Activated CD4-positive, alpha-beta T cell treated with anti-CD3 and anti-CD28 coated beads for 36 hours (primary cell): Measurements from ENCODE around the gene MTA3. TPM values are rescaled to one million over a fixed set of nuclear protein-coding genes. Genes with fewer than 3 reads are reported as not detected.
A peak's percentile ranks its signal among the peaks of the same experiment; 100 is the strongest.
"Not testable (repeated sequence)": the region's sequence is repeated elsewhere in the genome, so short reads cannot be mapped to it uniquely, and the experiment has no call there.

Experiments
- ATAC-seq: fragments of 200-7000 bp; cut with Tn5 transposase; one replicate; pipeline ENCODE4 v1.10.0; 2021; ENCODE audit warnings: mild to moderate bottlenecking, moderate library complexity
- CTCF ChIA-PET: fragments of 350-600 bp; sonication (Branson Sonifier 250); formaldehyde crosslinking; loops from one replicate; lab custom pipeline; 2021; ENCODE audit warnings: antibody characterized with exemption; lab: Charles Lee
- POLR2A ChIA-PET: fragments of 350-600 bp; sonication (Branson Sonifier 250); formaldehyde crosslinking; loops from one replicate; lab custom pipeline; 2021; ENCODE audit warnings: antibody characterized with exemption, inconsistent platforms; lab: Charles Lee
- DNase-seq: peaks from one replicate; pipeline ENCODE4 v3.0.0-alpha.2; 2020
- H3K27ac Mint-ChIP-seq: one replicate; pipeline ENCODE4 v1.8.0; 2021; ENCODE audit warnings: mixed read lengths
- H3K27me3 Mint-ChIP-seq: one replicate; pipeline ENCODE4 v1.8.0; 2021; ENCODE audit warnings: mixed read lengths
- H3K36me3 Mint-ChIP-seq: one replicate; pipeline ENCODE4 v1.8.0; 2021; ENCODE audit warnings: low read depth, mixed read lengths
- H3K4me1 Mint-ChIP-seq: one replicate; pipeline ENCODE4 v1.8.0; 2021; ENCODE audit warnings: mixed read lengths
- H3K4me3 Mint-ChIP-seq: one replicate; pipeline ENCODE4 v1.8.0; 2021; ENCODE audit warnings: mild to moderate bottlenecking, moderate library complexity, mixed read lengths
- H3K9me3 Mint-ChIP-seq: one replicate; pipeline ENCODE4 v1.8.0; 2021; ENCODE audit warnings: low read depth, mixed read lengths
- intact Hi-C, 2 experiments: fragments of 100-400 bp; cut with DNase I in 1 of 2; cut with micrococcal nuclease in 1 of 2; formaldehyde crosslinking; loops; one replicate each; pipeline versions ENCODE4 v1.14.2 to v1.15.1; 2022 to 2024; cut with DNase I, micrococcal nuclease
- total RNA-seq, 2 experiments: library from RNA; stranded (reverse); gene quantifications; one replicate each; pipeline ENCODE4 v1.2.3, GENCODE V29; 2021

The MTA3 gene
- total RNA-seq, 2 experiments from 2014 or later, result 45.0 to 58.6 TPM

GRCh38 chr2:42567364-42567763 lies 1.1 kb upstream of the MTA3 start:
- ATAC-seq (no peak), DNase-seq (no peak)
- peaks cover 15% of the 10 kb centered on the region for H3K36me3 Mint-ChIP-seq
- peaks cover 29% of the 10 kb centered on the region for H3K4me1 Mint-ChIP-seq
- peak overlapping the region; percentile 61 for H3K4me3 Mint-ChIP-seq
- intact Hi-C loops, result loop anchor here in 1 of 2 experiments (5.0 kb wide), 2 partner anchors 45 to 95 kb away; no protein-coding TSS in a partner anchor
- peak overlapping the region; percentile 32 for H3K27ac Mint-ChIP-seq
- no peaks in the 10 kb centered on the region for H3K27me3 Mint-ChIP-seq
- POLR2A ChIA-PET, result no interaction called here
- CTCF ChIA-PET, result interaction anchor here (1.0 to 2.2 kb wide), 2 partner anchors 8 to 96 kb away, joined by 3 to 12 read pairs; no protein-coding TSS in a partner anchor
- no peaks in the 10 kb centered on the region for H3K9me3 Mint-ChIP-seq

GRCh38 chr2:42567806-42568400 lies 529 bp upstream of the MTA3 start:
- intact Hi-C loops, result loop anchor here (1.0 to 5.0 kb wide), 6 partner anchors 46 to 242 kb away; no protein-coding TSS in a partner anchor
- peaks cover 30% of the 10 kb centered on the region for H3K4me1 Mint-ChIP-seq
- no peaks in the 10 kb centered on the region for H3K9me3 Mint-ChIP-seq
- ChIA-PET POLR2A (no interaction called here), CTCF (interaction anchor here (2.2 kb wide), 1 partner anchor 95 kb away, joined by 12 read pairs; no protein-coding TSS in a partner anchor)
- H3K27ac Mint-ChIP-seq, result peak overlapping the region; percentile 73
- ATAC-seq (peak; percentile 31), DNase-seq (peak; percentile 42)
- H3K36me3 Mint-ChIP-seq, result peaks cover 17% of the 10 kb centered on the region
- no peaks in the 10 kb centered on the region for H3K27me3 Mint-ChIP-seq
- peak overlapping the region; percentile 61 for H3K4me3 Mint-ChIP-seq

DNA sequence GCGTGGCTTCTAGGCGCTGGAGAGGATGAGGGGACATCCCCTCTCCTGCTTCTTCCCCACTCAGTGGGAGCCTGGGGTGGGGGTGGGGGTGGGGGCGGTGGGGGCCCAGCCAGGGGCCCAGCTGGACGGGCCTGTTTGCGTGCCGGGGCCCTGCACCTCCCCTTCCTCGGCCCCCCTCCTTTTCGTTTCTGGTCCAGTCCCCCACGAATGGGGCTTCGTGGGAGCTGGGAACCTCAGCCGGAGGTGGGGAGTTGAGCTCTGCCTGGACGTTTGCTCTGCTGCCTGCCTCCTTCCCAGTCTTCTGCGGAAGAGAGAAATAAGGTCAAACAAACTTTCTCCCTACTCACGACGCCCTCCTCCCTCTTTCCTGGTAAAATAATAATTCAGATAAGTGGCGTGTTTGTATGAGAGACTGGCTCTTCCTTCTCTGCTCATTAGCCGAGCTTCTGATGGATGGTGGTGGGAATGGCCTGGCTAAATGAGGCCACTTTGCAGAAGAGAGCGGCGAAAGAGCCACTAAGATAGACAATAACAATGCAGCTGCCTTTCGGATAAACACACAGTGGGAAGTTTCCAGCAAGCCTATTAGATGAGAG lies 782 bp downstream of the MTA3 start:
- H3K36me3 Mint-ChIP-seq, result peaks cover 20% of the 10 kb centered on the region
- H3K4me3 Mint-ChIP-seq, result peak overlapping the region; percentile 86
- DNase-seq, result peak; percentile 38
- H3K27ac Mint-ChIP-seq, result peak overlapping the region; percentile 91
- peak; percentile 28 for ATAC-seq
- H3K27me3 Mint-ChIP-seq, result no peaks in the 10 kb centered on the region
- H3K9me3 Mint-ChIP-seq, result no peaks in the 10 kb centered on the region
- CTCF ChIA-PET, result interaction anchor here (0.8 kb wide), 1 partner anchor 10 kb away, joined by 3 read pairs; no protein-coding TSS in a partner anchor
- H3K4me1 Mint-ChIP-seq, result peaks cover 32% of the 10 kb centered on the region
- intact Hi-C loops, result loop anchor here (2.0 to 5.0 kb wide), 4 partner anchors 47 to 206 kb away; no protein-coding TSS in a partner anchor
- POLR2A ChIA-PET, result no interaction called here

- intact Hi-C loops, result loop anchor here (2.0 to 5.0 kb wide), 4 partner anchors 48 to 207 kb away; no protein-coding TSS in a partner anchor
- ATAC-seq (no peak), DNase-seq (no peak)
- Mint-ChIP-seq H3K4me1 (peaks cover 38% of the 10 kb centered on the region), H3K36me3 (peaks cover 20% of the 10 kb centered on the region), H3K4me3 (peak overlapping the region; percentile 86), H3K27ac (peak overlapping the region; percentile 91), H3K27me3 (no peaks in the 10 kb centered on the region), H3K9me3 (no peaks in the 10 kb centered on the region)
- ChIA-PET CTCF (interaction anchor here (0.8 kb wide), 1 partner anchor 9 kb away, joined by 3 read pairs; no protein-coding TSS in a partner anchor), POLR2A (no interaction called here)
Measured at GRCh38 chr2:42569883-42570282, 1.5 kb downstream of the MTA3 start.

DNA sequence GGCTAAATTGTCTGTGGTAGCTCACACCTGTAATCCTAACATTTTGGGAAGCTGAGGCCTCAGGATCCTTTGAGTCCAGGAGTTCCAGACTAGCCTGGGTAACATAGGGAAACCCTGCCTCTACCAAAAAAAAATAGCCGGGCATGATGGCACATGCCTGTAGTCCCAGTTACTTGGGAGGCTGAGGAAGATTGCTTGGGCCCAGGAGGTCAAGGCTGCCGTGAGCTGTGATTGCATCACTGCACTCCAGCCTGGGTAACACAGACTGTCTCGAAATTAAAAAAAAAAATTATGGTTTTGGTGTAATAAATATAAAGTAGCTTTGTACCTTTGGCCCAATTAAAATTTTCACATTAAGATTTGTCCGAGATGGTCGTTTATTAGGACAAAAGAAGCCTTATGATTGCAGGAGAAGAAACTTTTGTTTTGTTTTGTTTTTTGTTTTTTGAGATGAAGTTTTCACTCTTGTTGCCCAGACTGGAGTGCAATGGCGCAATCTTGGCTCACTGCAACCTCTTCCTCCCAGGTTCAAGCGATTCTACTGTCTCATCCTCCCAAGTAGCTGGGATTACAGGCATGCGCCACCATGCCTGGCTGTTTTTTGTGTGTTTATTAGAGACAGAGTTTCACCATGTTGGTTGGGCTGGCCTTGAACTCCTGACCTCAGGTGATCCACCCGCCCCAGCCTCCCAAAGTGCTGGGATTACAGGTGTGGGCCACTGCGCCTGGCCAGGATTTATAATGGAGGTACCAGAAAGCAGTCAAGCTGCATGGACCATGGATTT lies 4.1 kb downstream of the MTA3 start:
- DNase-seq, result no peak
- POLR2A ChIA-PET, result no interaction called here
- no peak for ATAC-seq
- CTCF ChIA-PET, result interaction anchor here (0.7 to 1.1 kb wide), 5 partner anchors 12 to 117 kb away, joined by 3 read pairs; no protein-coding TSS in a partner anchor
- H3K27ac Mint-ChIP-seq, result no peak overlapping the region
- peaks cover 30% of the 10 kb centered on the region for H3K36me3 Mint-ChIP-seq
- H3K4me1 Mint-ChIP-seq, result peaks cover 39% of the 10 kb centered on the region
- H3K9me3 Mint-ChIP-seq, result no peaks in the 10 kb centered on the region
- intact Hi-C loops, result no loop called here
- no peak overlapping the region for H3K4me3 Mint-ChIP-seq
- H3K27me3 Mint-ChIP-seq, result no peaks in the 10 kb centered on the region

DNA sequence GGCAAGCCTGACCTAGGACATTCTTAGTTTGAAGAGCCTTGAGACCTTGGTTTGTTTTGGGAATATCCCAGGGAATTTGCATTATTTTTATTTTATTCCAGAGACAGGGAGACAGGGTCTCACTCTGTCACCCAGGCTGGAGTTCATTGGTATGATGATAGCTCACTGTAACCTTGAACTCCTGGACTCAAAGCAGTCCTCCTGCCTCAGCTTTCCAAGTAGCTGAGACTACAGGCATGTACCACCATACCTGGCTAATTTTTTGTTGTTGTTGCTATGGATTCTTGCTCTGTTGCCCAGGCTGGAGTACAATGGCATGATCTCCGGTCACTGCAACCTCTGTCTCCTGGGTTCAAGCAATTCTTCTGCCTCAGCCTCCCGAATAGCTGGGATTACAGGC lies 4.8 kb downstream of the MTA3 start:
- Mint-ChIP-seq H3K4me3 (no peak overlapping the region), H3K4me1 (peaks cover 37% of the 10 kb centered on the region), H3K27me3 (no peaks in the 10 kb centered on the region), H3K9me3 (no peaks in the 10 kb centered on the region), H3K36me3 (peaks cover 32% of the 10 kb centered on the region), H3K27ac (no peak overlapping the region)
- intact Hi-C loops, result no loop called here
- POLR2A ChIA-PET, result no interaction called here
- CTCF ChIA-PET, result interaction anchor here (1.1 kb wide), 2 partner anchors 12 to 16 kb away, joined by 3 read pairs; no protein-coding TSS in a partner anchor
- ATAC-seq, result no peak
- DNase-seq, result no peak

- Mint-ChIP-seq H3K27ac (peak overlapping the region; percentile 63), H3K27me3 (no peaks in the 10 kb centered on the region), H3K36me3 (peaks cover 43% of the 10 kb centered on the region), H3K9me3 (no peaks in the 10 kb centered on the region), H3K4me1 (peaks cover 35% of the 10 kb centered on the region), H3K4me3 (no peak overlapping the region)
- ChIA-PET POLR2A (interaction anchor here (0.6 to 0.7 kb wide), 2 partner anchors 39 to 86 kb away, joined by 3 to 4 read pairs; no protein-coding TSS in a partner anchor), CTCF (interaction anchor here (0.6 to 1.2 kb wide), 4 partner anchors 9 to 1037 kb away, joined by 3 to 4 read pairs (median 3); no protein-coding TSS in a partner anchor)
- DNase-seq, result peak; percentile 16
- intact Hi-C loops, result no loop called here
- ATAC-seq, result peak; percentile 89
Measured at GRCh38 chr2:42575458-42576064, 7.1 kb downstream of the MTA3 start.

- Mint-ChIP-seq H3K9me3 (no peaks in the 10 kb centered on the region), H3K4me3 (no peak overlapping the region), H3K4me1 (peaks cover 39% of the 10 kb centered on the region), H3K27ac (no peak overlapping the region), H3K27me3 (no peaks in the 10 kb centered on the region), H3K36me3 (peaks cover 41% of the 10 kb centered on the region)
- DNase-seq, result no peak
- ATAC-seq, result no peak
- POLR2A ChIA-PET, result interaction anchor here (0.6 kb wide), 1 partner anchor 38 kb away, joined by 4 read pairs; no protein-coding TSS in a partner anchor
- CTCF ChIA-PET, result interaction anchor here (1.0 to 1.5 kb wide), 2 partner anchors 9 to 84 kb away, joined by 3 to 6 read pairs; no protein-coding TSS in a partner anchor
- intact Hi-C loops, result no loop called here
Measured at GRCh38 chr2:42578621-42579020, 10.2 kb downstream of the MTA3 start.

DNA sequence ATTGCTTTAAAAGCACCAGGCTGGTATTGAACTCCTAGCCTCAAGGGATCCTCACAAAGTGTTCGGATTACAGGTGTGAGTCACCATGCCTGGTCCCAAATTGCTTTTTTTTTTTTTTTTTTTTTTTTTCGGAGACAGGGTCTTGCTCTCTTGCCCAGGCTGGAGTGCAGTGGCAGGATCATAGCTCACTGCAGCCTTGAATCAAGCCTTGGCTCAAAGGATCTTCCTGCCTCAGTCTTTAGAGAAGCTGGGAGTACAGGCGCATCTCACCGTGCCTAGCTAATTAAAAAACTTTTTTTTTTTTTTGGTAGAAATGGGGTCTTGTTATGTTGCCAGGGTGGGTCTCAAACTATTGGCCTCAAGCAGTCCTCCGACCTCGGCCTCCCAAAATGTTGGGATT lies 12.8 kb downstream of the MTA3 start:
- H3K4me3 Mint-ChIP-seq, result no peak overlapping the region
- POLR2A ChIA-PET, result no interaction called here
- no peaks in the 10 kb centered on the region for H3K9me3 Mint-ChIP-seq
- no peak for ATAC-seq
- intact Hi-C loops, result no loop called here
- H3K27me3 Mint-ChIP-seq, result no peaks in the 10 kb centered on the region
- DNase-seq, result no peak
- CTCF ChIA-PET, result interaction anchor here (0.6 kb wide), 1 partner anchor 83 kb away, joined by 4 read pairs; no protein-coding TSS in a partner anchor
- no peak overlapping the region for H3K27ac Mint-ChIP-seq
- H3K4me1 Mint-ChIP-seq, result peaks cover 22% of the 10 kb centered on the region
- peaks cover 42% of the 10 kb centered on the region for H3K36me3 Mint-ChIP-seq

DNA sequence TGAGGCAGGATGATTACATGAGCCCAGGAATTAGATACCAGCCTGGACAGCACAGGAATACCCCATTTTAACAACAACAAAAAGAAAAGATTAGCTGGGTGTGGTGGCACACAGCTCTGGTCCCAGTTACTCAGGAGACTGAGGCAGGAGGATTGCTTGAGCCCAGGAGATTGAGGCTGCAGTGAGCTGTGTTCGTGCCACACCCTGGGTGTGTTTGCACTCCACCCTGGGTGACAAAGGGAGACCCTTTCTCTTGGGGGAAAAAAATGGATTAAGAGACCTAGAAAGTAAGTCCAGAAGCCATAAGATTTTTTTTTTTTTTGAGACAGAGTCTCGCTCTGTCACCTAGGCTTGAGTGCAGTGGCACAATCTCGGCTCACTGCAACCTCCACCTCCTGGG lies 16.2 kb downstream of the MTA3 start:
- H3K27me3 Mint-ChIP-seq, intact Hi-C loops, H3K9me3 Mint-ChIP-seq, DNase-seq, ATAC-seq, H3K4me3 Mint-ChIP-seq, POLR2A ChIA-PET, H3K27ac Mint-ChIP-seq: not testable (repeated sequence)
- peaks cover 12% of the 10 kb centered on the region for H3K4me1 Mint-ChIP-seq
- peaks cover 31% of the 10 kb centered on the region for H3K36me3 Mint-ChIP-seq
- CTCF ChIA-PET, result interaction anchor here (0.8 kb wide), 1 partner anchor 12 kb away, joined by 3 read pairs; no protein-coding TSS in a partner anchor
